Loucy (cell line): Measurements from ENCODE around the gene AQP9.
"Not testable (repeated sequence)": the region's sequence is repeated elsewhere in the genome, so short reads cannot be mapped to it uniquely, and the experiment has no call there.

Source experiments
- H2AFZ ChIP-seq: fragments of 200-600 bp; sonication (generic); 2 replicates; pipeline ENCODE4 v1.6.0; 2016; ENCODE audit warnings: antibody characterized with exemption, mild to moderate bottlenecking, low read length, moderate library complexity
- H3F3A ChIP-seq: fragments of 200-600 bp; 2 replicates; pipeline ENCODE4 v1.6.0; 2016; ENCODE audit warnings: antibody characterized with exemption, low read depth, mild to moderate bottlenecking
- H3K27me3 ChIP-seq: fragments of 200-600 bp; sonication (generic); 2 replicates; pipeline ENCODE4 v1.6.1; 2014; ENCODE audit warnings: low read length, mild to moderate bottlenecking; ENCODE audit not compliant: insufficient read depth, poor library complexity, severe bottlenecking
- H3K36me3 ChIP-seq: fragments of 200-600 bp; sonication (generic); 2 replicates; pipeline ENCODE4 v1.6.1; 2016; ENCODE audit warnings: low read length; ENCODE audit not compliant: insufficient read depth
- H3K4me1 ChIP-seq: fragments of 200-600 bp; sonication (generic); 2 replicates; pipeline ENCODE4 v1.5.1; 2014; ENCODE audit warnings: low read length, mild to moderate bottlenecking; ENCODE audit not compliant: insufficient read depth, poor library complexity, severe bottlenecking
- H3K4me2 ChIP-seq: fragments of 200-600 bp; sonication (generic); 2 replicates; pipeline ENCODE4 v1.6.0; 2014; ENCODE audit warnings: antibody characterized with exemption, low read length, low read depth, mild to moderate bottlenecking; ENCODE audit not compliant: poor library complexity, severe bottlenecking
- H3K4me3 ChIP-seq: fragments of 200-600 bp; sonication (generic); 2 replicates; pipeline ENCODE4 v1.5.1; 2014; ENCODE audit warnings: low read length, mild to moderate bottlenecking, mixed read lengths; ENCODE audit not compliant: poor library complexity, severe bottlenecking
- H3K79me2 ChIP-seq: fragments of 200-600 bp; sonication (generic); 2 replicates; pipeline ENCODE4 v1.6.1; 2014; ENCODE audit warnings: low read length; ENCODE audit not compliant: insufficient read depth
- H3K9ac ChIP-seq: fragments of 200-600 bp; sonication (generic); 2 replicates; pipeline ENCODE4 v1.6.0; 2014; ENCODE audit warnings: mild to moderate bottlenecking, low read depth, low read length, moderate library complexity; ENCODE audit not compliant: poor library complexity, severe bottlenecking
- H3K9me2 ChIP-seq: fragments of 200-600 bp; sonication (generic); replicated peaks from 2 replicates; pipeline ENCODE4 v1.6.1; 2016; ENCODE audit warnings: low read depth, low read length, mixed read lengths
- H3K9me3 ChIP-seq: fragments of 200-600 bp; sonication (generic); 2 replicates; pipeline ENCODE4 v1.6.1; 2014; ENCODE audit warnings: mild to moderate bottlenecking, antibody characterized with exemption, low read length, low read depth; ENCODE audit not compliant: insufficient read depth
- H4K20me1 ChIP-seq: fragments of 200-600 bp; sonication (generic); 2 replicates; pipeline ENCODE4 v1.6.0; 2014; ENCODE audit warnings: antibody characterized with exemption, low read length, mild to moderate bottlenecking; ENCODE audit not compliant: insufficient read depth, poor library complexity, severe bottlenecking
- EZH2phosphoT487 ChIP-seq: fragments of 200-600 bp; IDR thresholded peaks from 2 replicates; pipeline ENCODE4 v1.6.1; 2018; ENCODE audit warnings: antibody characterized with exemption, mild to moderate bottlenecking, moderate library complexity, borderline replicate concordance
- TF ChIP-seq, protein P1 (sequence below): fragments of 200-600 bp; sonication (generic); conservative IDR thresholded peaks from 2 replicates; pipeline ENCODE4 v1.5.1; 2014; ENCODE audit warnings: mild to moderate bottlenecking, antibody characterized with exemption, low read length

The AQP9 gene

DNA sequence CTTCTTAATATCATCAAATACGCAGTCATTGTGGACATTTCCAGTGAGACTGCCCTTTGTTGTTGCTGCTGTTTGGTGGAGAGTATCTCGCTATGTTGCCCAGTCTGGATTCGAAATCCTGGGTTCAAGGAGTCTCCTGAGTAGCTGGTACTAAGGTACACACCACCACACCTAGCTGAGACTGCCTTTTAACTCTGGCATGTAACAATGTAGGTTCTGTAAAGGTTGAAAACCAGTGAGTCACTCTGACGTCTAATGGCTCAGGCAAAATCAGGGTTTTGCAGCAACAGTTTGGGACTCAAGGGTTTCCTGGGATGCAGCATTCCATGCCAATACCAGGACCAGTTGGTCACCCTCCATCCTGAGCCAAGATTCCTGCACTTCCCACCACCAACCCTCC, 52.2 kb downstream of the AQP9 start:
- Histone ChIP-seq H3K27me3 (peaks cover 4% of the 10 kb centered on the region), H3K9me2 (no peaks in the 10 kb centered on the region), H2AFZ (no peak overlapping the region), H3K79me2 (no peaks in the 10 kb centered on the region), H3K36me3 (no peaks in the 10 kb centered on the region), H3K4me3 (no peak overlapping the region), H4K20me1 (no peaks in the 10 kb centered on the region), H3K9me3 (no peaks in the 10 kb centered on the region), H3K9ac (no peak overlapping the region), H3F3A (no peaks in the 10 kb centered on the region), H3K4me2 (no peak overlapping the region), H3K4me1 (no peaks in the 10 kb centered on the region)
- TF ChIP-seq, protein P1, sequence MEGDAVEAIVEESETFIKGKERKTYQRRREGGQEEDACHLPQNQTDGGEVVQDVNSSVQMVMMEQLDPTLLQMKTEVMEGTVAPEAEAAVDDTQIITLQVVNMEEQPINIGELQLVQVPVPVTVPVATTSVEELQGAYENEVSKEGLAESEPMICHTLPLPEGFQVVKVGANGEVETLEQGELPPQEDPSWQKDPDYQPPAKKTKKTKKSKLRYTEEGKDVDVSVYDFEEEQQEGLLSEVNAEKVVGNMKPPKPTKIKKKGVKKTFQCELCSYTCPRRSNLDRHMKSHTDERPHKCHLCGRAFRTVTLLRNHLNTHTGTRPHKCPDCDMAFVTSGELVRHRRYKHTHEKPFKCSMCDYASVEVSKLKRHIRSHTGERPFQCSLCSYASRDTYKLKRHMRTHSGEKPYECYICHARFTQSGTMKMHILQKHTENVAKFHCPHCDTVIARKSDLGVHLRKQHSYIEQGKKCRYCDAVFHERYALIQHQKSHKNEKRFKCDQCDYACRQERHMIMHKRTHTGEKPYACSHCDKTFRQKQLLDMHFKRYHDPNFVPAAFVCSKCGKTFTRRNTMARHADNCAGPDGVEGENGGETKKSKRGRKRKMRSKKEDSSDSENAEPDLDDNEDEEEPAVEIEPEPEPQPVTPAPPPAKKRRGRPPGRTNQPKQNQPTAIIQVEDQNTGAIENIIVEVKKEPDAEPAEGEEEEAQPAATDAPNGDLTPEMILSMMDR: no peak
- TF ChIP-seq EZH2phosphoT487: no peak

DNA sequence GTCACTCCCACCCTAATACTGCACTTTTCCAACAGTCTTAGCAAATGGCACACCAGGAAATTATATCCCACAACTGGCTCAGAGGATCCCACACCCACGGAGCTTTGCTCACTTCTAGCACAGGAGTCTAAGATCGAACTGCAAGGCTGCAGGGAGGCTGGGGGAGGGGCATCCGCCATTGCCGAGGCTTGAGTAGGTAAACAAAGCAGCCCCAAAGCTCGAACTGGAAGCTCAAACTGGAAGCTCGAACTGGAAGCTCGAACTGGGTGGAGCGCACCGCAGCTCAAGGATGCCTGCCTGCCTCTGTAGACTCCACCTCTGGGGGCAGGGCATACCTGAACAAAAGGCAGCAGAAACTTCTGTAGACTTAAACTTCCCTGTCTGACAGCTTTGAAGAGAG, 55.5 kb downstream of the AQP9 start:
- not testable (repeated sequence) for H3K4me2 ChIP-seq, H3K9me3 ChIP-seq, H3F3A ChIP-seq, H4K20me1 ChIP-seq, H2AFZ ChIP-seq, H3K79me2 ChIP-seq, H3K9me2 ChIP-seq, H3K36me3 ChIP-seq, H3K4me3 ChIP-seq, H3K27me3 ChIP-seq, H3K9ac ChIP-seq, H3K4me1 ChIP-seq

DNA sequence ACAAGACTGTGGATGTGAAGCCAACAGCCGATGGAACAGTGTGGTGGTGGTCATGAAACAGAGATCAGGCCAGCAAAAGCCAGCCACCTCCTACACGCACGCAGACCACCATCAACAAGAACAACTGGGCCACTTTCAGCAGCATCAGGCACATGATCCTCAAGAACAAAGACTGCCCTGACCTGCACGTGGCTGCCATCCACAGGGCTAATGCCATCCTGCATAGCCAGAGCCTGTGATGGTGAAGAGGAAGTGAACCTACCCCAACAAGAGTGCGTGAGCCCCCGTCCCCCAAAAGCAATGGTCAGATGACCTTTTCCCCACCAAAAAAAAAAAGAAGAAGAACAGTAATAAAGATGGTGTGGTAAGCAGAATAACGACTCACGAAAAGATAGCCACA, 62.6 kb downstream of the AQP9 start:
- Histone ChIP-seq H3K36me3 (no peaks in the 10 kb centered on the region), H3K27me3 (no peaks in the 10 kb centered on the region), H3K4me3 (no peak overlapping the region), H3F3A (no peaks in the 10 kb centered on the region), H3K9me3 (no peaks in the 10 kb centered on the region), H3K4me2 (no peak overlapping the region), H3K9ac (no peak overlapping the region), H3K4me1 (no peaks in the 10 kb centered on the region), H2AFZ (no peak overlapping the region), H3K9me2 (no peaks in the 10 kb centered on the region), H3K79me2 (no peaks in the 10 kb centered on the region), H4K20me1 (no peaks in the 10 kb centered on the region)
- TF ChIP-seq, protein P1: no peak
- TF ChIP-seq EZH2phosphoT487: no peak

DNA sequence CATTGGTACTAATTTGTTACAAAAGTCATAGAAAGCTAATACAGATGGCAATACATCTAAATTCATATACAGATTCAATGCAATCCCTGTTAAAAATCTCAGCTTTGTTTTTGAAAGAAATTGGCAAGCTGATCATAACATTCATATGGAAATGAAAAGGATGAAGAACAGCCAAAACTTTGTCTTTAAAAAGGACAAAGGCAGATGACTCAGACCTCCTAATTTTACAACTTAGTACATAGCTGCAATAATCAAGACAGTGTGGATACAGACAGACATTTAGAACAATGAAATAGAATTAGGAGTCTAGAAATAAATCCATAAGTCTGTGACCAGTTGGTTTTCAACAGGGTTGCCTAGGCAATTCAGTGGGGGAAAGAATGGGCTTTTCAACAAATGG, 63.3 kb downstream of the AQP9 start:
- TF ChIP-seq EZH2phosphoT487: no peak
- TF ChIP-seq, protein P1: no peak
- Histone ChIP-seq H3K36me3 (no peaks in the 10 kb centered on the region), H3K9me2 (no peaks in the 10 kb centered on the region), H2AFZ (no peak overlapping the region), H3K9ac (no peak overlapping the region), H3F3A (no peaks in the 10 kb centered on the region), H3K79me2 (no peaks in the 10 kb centered on the region), H3K27me3 (no peaks in the 10 kb centered on the region), H3K9me3 (no peaks in the 10 kb centered on the region), H3K4me3 (no peak overlapping the region), H4K20me1 (no peaks in the 10 kb centered on the region), H3K4me2 (no peak overlapping the region), H3K4me1 (no peaks in the 10 kb centered on the region)
